ENCODE measurements around the gene HYAL1. TPM values are rescaled to one million over a fixed set of nuclear protein-coding genes. Genes with fewer than 3 reads are reported as not detected.

The HYAL1 gene
- total RNA-seq, 2 experiments from 2014 or later: not detected

DNA sequence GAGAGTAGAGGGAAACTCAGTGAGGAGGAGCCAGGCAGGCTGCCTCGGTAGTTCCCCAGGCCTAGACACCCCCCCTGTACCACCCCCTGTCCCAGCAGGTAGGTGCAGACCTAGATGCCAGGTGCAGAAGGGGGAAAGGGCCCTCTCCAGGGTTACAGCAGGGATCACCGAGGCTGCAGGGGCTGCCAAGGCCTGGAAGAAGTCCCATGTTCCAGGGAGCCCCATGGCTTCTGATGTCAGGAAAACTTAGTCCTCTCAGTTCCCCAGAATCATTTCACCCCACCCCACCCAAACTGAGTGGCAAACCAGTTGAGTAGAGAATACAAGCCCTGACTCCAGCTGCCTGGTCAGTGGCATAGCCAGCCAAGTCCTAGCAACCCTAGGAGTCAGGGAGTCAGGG lies 41.9 kb downstream of the HYAL1 start:
- ChIA-PET CTCF (interaction anchor here (0.8 to 11.8 kb wide), 7 partner anchors 12 to 68 kb away, joined by 3 to 97 read pairs (median 8); partner anchors contain the start of gene GNAI2), POLR2A (interaction anchor here (0.5 to 2.2 kb wide), 5 partner anchors 13 to 37 kb away, joined by 3 to 14 read pairs (median 3); no protein-coding TSS in a partner anchor)
- H3K4me1 Mint-ChIP-seq (ENCODE audit: low read depth): peaks cover 4% of the 10 kb centered on the region
- no peaks in the 10 kb centered on the region for H3K9me3 Mint-ChIP-seq
- no peak for TF ChIP-seq CTCF (IDR thresholded peaks at IDR 0.05)
- peak overlapping the region; percentile 61 for H3K4me3 Mint-ChIP-seq
- no peak for ATAC-seq
- peak overlapping the region; percentile 57 for H3K27ac Mint-ChIP-seq
- no peak for DNase-seq
- intact Hi-C loops (cut with micrococcal nuclease): no loop called here
- peaks cover 4% of the 10 kb centered on the region for H3K27me3 Mint-ChIP-seq
- H3K36me3 Mint-ChIP-seq (ENCODE audit: low read depth): peaks cover 19% of the 10 kb centered on the region

- H3K9me3 Mint-ChIP-seq: no peaks in the 10 kb centered on the region
- peaks cover 22% of the 10 kb centered on the region for H3K36me3 Mint-ChIP-seq (ENCODE audit: low read depth)
- DNase-seq (no peak), ATAC-seq (no peak)
- intact Hi-C loops (cut with micrococcal nuclease): no loop called here
- H3K27ac Mint-ChIP-seq: peak overlapping the region; percentile 57
- peaks cover 4% of the 10 kb centered on the region for H3K4me1 Mint-ChIP-seq (ENCODE audit: low read depth)
- TF ChIP-seq CTCF (IDR thresholded peaks at IDR 0.05): no peak
- CTCF ChIA-PET: interaction anchor here (0.8 to 11.8 kb wide), 8 partner anchors 12 to 69 kb away, joined by 3 to 97 read pairs (median 6); partner anchors contain the start of gene GNAI2
- H3K4me3 Mint-ChIP-seq: peak overlapping the region; percentile 61
- peaks cover 2% of the 10 kb centered on the region for H3K27me3 Mint-ChIP-seq
- POLR2A ChIA-PET: interaction anchor here (0.5 to 2.2 kb wide), 6 partner anchors 12 to 37 kb away, joined by 3 to 14 read pairs (median 4); partner anchors contain the start of gene LSMEM2
Measured at GRCh38 chr3:50260942-50261441, 42.4 kb downstream of the HYAL1 start.

GRCh38 chr3:50260027-50260941 lies 43.1 kb downstream of the HYAL1 start:
- TF ChIP-seq CTCF (IDR thresholded peaks at IDR 0.05): peak; percentile 99
- ATAC-seq (peak; percentile 90), DNase-seq (peak; percentile 91)
- peak overlapping the region; percentile 78 for H3K27ac Mint-ChIP-seq
- H3K9me3 Mint-ChIP-seq: no peaks in the 10 kb centered on the region
- no peaks in the 10 kb centered on the region for H3K27me3 Mint-ChIP-seq
- peaks cover 4% of the 10 kb centered on the region for H3K4me1 Mint-ChIP-seq (ENCODE audit: low read depth)
- H3K36me3 Mint-ChIP-seq (ENCODE audit: low read depth): peaks cover 23% of the 10 kb centered on the region
- intact Hi-C loops (cut with micrococcal nuclease): no loop called here
- peak overlapping the region; percentile 61 for H3K4me3 Mint-ChIP-seq
- ChIA-PET POLR2A (interaction anchor here (0.8 to 3.1 kb wide), 7 partner anchors 9 to 65 kb away, joined by 3 to 21 read pairs (median 4); partner anchors contain the start of genes LSMEM2 and SEMA3B), CTCF (interaction anchor here (0.7 to 11.8 kb wide), 23 partner anchors 11 to 91 kb away, joined by 3 to 97 read pairs (median 6); partner anchors contain the start of genes CYB561D2, GNAI2, NPRL2 and RASSF1)

DNA sequence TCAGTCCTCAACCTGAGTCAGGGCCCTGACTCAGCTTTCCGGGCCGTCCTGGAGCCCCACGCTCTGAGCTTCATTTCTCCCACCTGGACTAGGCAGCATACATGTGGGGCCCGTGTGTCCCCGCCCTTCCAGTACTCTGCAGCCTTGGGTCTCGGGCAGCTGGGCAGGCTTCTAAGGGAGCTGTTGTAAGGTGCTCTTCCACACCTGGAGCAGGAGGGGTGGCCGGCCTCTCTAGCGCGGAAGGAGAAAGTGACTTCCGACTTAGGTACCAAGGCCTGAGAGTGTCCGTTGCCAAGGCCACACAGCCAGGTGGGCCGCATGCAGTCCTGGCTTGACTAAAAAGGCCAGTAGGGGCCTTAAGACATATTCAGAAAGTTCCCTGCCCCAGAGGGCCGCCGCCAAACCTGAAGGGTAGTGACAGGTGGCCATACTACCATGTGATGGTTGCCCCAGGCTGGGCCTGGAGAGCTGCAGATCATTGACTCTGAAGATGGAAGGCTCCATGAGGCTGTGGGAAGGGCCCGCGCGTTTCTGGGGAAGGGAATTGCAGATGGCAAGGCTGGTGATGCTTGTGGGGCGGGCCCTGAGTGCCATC lies 43.8 kb downstream of the HYAL1 start:
- H3K4me3 Mint-ChIP-seq: peak overlapping the region; percentile 61
- intact Hi-C loops (cut with micrococcal nuclease): no loop called here
- H3K27me3 Mint-ChIP-seq: no peaks in the 10 kb centered on the region
- DNase-seq: no peak
- peak overlapping the region; percentile 78 for H3K27ac Mint-ChIP-seq
- no peaks in the 10 kb centered on the region for H3K9me3 Mint-ChIP-seq
- peaks cover 5% of the 10 kb centered on the region for H3K4me1 Mint-ChIP-seq (ENCODE audit: low read depth)
- CTCF ChIA-PET: interaction anchor here (0.8 to 11.8 kb wide), 22 partner anchors 11 to 91 kb away, joined by 3 to 97 read pairs (median 6); partner anchors contain the start of genes CYB561D2, GNAI2, IFRD2 and NPRL2
- H3K36me3 Mint-ChIP-seq (ENCODE audit: low read depth): peaks cover 23% of the 10 kb centered on the region
- no peak for TF ChIP-seq CTCF (IDR thresholded peaks at IDR 0.05)
- peak; percentile 18 for ATAC-seq
- POLR2A ChIA-PET: interaction anchor here (1.0 to 3.1 kb wide), 7 partner anchors 10 to 64 kb away, joined by 3 to 21 read pairs (median 4); partner anchors contain the start of gene SEMA3B

Measured in activated CD8-positive, alpha-beta T cell treated with anti-CD3 and anti-CD28 coated beads for 36 hours (primary cell).